GM18507 (cell line): ENCODE results near the gene CDK13.
"Not testable (repeated sequence)": the region's sequence is repeated elsewhere in the genome, so short reads cannot be mapped to it uniquely, and the experiment has no call there.

ENCODE experiments used
- DNase-seq: peaks from one replicate; pipeline ENCODE4 v3.0.0; 2011; ENCODE audit warnings: low read depth; ENCODE audit not compliant: insufficient read length; ENCODE audit errors: extremely low spot score
- FAIRE-seq: peaks from 2 replicates; lab custom pipeline; 2011; peaks lifted over from hg19 to GRCh38; lab: Jason Lieb, UNC

The CDK13 gene

GRCh38 chr7:40135317-40135610 lies 185.2 kb downstream of the CDK13 start:
- DNase-seq, result no peak
- FAIRE-seq, result no peak

GRCh38 chr7:40137563-40137962 lies 187.5 kb downstream of the CDK13 start:
- no peak for FAIRE-seq
- no peak for DNase-seq

GRCh38 chr7:40138973-40139372 lies 188.9 kb downstream of the CDK13 start:
- no peak for FAIRE-seq
- no peak for DNase-seq

GRCh38 chr7:40139891-40140290 lies 189.8 kb downstream of the CDK13 start:
- not testable (repeated sequence) for FAIRE-seq, DNase-seq

- FAIRE-seq, result not testable (repeated sequence)
These were observed 191.9 kb downstream of the CDK13 start for GRCh38 chr7:40141916-40142315.

GRCh38 chr7:40145596-40146130 lies 195.6 kb downstream of the CDK13 start:
- not testable (repeated sequence) for DNase-seq, FAIRE-seq

More at GRCh38 chr7:40141916-40142315, 191.9 kb downstream of the CDK13 start:
- not testable (repeated sequence) for DNase-seq

GRCh38 chr7:40147371-40148246 lies 197.6 kb downstream of the CDK13 start:
- no peak for DNase-seq
- no peak for FAIRE-seq

- FAIRE-seq, result not testable (repeated sequence)
These were observed 198.2 kb downstream of the CDK13 start for GRCh38 chr7:40148247-40148580.

GRCh38 chr7:40148671-40149070 lies 198.6 kb downstream of the CDK13 start:
- no peak for DNase-seq
- FAIRE-seq, result no peak

More at GRCh38 chr7:40148247-40148580, 198.2 kb downstream of the CDK13 start:
- DNase-seq, result not testable (repeated sequence)
